Activated CD8-positive, alpha-beta memory T cell treated with anti-CD3 and anti-CD28 coated beads for 4 hours (primary cell): Measurements from ENCODE around the gene RNU6-1.

Experiments
- DNase-seq, 2 donors: peaks; one replicate each; pipeline ENCODE4 v3.0.0-alpha.2; 2020; ENCODE audit warnings: low read depth in 2 of 2

The RNU6-1 gene

GRCh38 chr15:67839929-67840748 lies at the start of gene RNU6-1:
RNU6-1 (minus strand) TSS chr15:67840045.
- DNase-seq: peak; percentile 92

DNA sequence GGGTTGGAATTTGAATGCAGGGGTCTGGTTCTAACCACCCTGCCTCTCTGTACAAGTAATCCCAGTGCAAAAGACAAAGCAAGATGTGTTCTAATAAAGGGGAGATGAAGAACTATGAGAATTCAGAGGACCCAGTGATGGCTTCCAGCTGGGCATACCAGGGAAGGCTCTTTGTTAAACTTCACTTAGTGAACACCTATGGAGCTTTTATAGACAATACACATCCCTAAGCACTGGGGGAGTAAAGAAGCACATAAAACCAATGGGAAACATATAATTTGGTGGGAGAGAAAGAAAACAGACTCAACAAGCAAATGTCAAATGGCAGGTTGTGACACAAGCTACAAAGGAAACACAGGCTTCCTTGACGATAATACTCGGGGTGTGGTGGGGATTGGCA lies 47.9 kb upstream of the RNU6-1 start:
- DNase-seq: no peak

DNA sequence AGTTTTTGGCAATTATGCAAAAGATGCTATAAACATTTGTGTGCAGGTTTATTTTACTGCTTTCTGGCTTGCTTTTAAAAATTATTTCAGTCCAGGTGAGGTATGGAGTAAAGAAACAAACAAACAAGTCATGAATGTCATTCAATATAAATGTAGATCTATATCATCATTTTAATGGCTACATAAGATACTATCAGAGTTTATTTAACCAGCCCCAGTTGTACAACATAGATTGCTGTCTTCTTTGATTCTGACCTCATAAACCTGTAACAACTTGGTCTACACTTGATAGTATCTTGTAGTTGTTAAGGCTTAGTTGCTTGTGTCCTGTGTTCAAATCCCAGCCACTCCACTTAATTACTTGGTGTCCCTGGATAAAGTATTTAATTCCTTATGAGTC lies 46.0 kb upstream of the RNU6-1 start:
- no peak for DNase-seq

GRCh38 chr15:67885175-67885523 lies 45.3 kb upstream of the RNU6-1 start:
- no peak for DNase-seq

GRCh38 chr15:67884514-67885174 lies 44.8 kb upstream of the RNU6-1 start:
- peak; percentile 25 to 27 for DNase-seq

GRCh38 chr15:67884009-67884408 lies 44.2 kb upstream of the RNU6-1 start:
- no peak for DNase-seq

DNA sequence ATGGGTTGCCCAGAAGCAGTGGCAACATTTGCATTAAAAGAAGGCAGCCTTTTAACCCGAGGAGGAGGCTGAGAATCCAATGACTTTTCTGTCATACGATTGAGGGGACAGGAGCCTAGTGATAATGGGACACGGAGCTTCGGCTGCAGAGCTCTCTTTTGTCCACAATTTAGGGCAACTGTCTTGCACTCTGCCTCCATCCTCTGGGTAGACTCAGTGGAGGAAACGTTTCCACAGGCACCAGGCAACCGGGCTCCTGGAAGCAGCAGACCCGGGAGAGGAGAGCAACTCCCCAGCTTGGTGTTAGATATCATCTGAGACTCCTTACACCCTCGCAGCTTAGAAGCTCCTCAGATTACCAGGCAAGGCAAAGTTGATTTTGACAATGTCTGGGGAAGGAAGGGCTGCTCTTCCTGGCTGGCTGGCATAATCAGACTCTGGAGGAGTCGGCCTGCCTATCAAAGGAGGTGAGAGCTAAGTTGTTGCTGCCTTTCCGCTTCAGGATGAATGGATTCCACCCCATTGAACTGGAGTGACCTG lies 43.5 kb upstream of the RNU6-1 start:
- DNase-seq: no peak

DNA sequence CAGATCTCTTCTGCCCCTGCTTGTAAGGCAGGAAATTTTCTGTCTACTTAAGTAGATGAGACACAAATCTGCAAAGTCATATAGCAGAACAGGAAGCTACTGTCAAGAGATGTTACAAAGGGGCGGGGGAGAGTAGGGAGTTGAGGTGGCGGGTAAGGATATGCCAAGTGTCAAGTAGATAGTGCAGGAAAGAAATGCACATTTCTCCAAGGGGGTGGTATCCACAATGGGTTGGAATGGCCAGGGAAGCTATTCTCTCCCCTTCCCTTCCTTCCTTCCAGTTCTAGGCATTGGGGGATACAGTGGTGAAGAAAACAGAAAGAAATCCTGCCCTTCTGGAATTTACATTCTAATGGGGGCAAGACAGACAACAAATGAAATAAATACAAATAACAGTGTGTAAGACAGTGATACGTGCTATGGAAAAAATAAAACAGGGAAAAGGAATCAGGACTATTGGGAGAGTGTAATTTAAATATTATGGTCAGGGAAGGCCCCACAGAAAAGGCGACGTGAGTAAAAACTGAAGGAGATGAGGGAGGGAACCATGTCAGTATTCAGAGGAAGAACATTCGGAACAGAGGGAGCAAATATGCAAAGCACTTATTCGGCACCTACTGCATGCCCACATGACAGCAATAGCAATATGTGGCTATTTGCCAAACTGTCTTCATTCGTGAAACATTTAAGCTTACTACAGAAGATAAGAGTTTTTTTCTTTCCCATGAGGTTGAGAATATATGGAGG lies 42.8 kb upstream of the RNU6-1 start:
- DNase-seq: no peak

DNA sequence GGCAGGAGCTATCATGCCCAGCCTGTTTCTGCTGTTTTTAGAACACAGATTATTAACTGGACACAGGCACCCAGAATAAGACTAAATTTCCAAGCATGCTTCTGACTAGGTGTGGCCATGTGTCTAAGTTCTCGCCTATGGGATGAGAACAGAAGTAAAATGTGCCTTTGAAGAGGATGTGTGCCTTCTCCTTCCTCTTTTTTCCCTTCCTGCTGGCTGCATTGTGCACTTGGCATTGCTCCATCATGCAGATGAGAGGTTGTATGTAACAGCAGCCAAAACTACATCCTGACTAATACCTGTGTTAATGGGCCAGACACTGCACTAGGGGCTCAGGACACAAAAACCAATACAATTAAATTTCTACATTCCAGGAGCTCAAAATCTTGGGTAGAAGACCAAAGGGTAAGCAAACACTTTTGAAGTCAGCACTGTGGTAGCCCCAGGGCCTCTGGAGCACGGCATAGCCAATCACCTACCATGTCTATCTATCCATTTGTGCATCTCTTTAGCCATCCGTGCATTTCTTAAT lies 40.9 kb upstream of the RNU6-1 start:
- no peak for DNase-seq

DNA sequence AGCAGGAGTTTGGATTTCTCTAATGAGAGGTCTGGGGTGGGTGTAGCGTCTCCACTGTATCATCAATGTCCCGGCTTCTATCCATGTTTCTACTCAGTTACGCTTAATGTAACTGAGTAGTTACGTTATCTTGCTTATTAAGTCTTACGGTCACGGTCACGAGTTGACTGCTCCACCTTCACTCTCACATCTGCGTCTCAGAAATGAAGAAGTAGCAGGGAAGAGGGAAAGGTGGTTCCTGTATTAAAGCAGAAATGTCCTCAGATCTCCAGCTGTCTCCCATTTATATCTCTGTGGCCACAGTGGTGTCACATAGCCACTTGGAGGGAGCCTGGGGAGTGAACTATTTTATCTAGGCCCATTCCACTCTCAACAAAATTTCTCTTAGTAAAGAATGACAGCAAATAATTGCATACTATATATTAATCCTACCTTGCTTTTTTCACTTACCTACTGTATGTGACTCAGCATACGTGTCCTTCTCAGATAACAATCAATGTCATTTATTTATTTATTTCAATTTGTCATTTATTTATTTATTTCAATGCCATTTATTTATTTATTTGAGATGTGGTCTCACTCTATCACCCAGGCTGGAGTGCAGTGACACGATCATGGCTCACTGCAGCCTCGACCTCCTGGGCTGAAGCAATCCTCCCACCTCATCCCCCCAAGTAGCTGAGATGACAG lies 39.7 kb upstream of the RNU6-1 start:
- DNase-seq: no peak

- no peak for DNase-seq
These were observed 38.9 kb upstream of the RNU6-1 start for GRCh38 chr15:67878712-67879206.

- no peak for DNase-seq
These were observed 33.9 kb upstream of the RNU6-1 start for GRCh38 chr15:67873777-67874176.

DNA sequence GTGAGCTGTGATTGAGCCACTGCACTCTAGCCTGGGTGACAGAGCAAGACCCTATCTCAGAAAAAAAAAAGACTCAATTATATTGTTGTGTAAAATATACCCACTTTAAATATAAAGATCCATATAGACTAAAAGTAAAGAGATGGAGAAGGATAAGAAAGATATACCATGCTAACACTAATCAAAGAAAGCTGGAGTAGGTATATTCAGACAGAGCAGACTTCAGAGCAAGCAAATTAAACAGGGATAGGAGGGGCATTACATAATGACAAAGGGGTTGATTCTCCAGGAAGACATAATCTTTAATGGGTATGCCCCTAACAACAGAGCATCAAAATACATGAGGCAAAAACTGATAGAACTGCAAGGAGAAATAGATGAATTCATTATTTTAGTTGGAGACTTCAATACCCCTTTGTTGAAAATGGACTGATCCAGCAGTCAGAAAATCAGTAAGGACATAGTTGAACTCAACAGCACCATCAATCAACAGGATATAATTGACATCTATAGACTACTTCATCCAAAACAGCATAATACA lies 31.1 kb upstream of the RNU6-1 start:
- DNase-seq: no peak

DNA sequence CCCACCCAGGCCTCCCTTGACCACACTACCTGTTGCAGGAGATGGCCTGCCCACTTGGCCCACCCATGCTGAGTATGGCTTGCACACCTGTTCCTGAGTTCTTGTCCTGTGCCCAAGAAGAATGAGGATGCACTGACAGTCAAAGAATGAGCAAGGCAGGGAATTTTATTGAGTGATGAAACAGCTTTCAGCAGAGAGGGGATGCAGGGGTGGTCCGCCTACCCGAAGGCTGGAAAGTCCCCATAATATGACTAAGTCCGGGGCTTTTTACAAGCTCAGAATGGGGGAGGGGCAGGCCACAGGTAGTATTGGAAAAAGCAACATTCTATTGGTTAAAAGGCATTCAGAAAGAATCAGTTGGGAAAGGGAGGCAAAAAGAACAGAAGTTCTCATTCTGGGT lies 29.9 kb upstream of the RNU6-1 start:
- DNase-seq: no peak

DNA sequence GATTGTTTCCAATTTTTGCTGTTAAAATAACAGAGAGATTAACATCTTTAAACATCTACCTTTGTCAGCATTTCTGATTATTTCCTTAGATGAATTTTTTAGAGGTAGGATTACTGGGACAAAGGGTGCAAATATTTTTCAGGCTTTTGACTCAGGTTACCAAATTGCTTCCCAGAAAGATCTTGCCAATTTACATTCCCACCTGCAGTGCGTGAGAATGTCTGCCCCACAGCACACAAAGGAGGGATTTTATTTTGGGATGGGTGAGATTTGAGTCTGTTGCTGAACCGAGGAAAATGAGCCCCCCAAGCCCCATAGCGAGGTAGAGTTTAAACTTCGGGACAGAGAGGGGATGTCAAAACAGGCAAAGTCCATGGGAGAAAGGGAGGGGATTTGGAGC lies 25.9 kb upstream of the RNU6-1 start:
- no peak for DNase-seq

- no peak for DNase-seq
These were observed 25.5 kb upstream of the RNU6-1 start for GRCh38 chr15:67865331-67865730.

DNA sequence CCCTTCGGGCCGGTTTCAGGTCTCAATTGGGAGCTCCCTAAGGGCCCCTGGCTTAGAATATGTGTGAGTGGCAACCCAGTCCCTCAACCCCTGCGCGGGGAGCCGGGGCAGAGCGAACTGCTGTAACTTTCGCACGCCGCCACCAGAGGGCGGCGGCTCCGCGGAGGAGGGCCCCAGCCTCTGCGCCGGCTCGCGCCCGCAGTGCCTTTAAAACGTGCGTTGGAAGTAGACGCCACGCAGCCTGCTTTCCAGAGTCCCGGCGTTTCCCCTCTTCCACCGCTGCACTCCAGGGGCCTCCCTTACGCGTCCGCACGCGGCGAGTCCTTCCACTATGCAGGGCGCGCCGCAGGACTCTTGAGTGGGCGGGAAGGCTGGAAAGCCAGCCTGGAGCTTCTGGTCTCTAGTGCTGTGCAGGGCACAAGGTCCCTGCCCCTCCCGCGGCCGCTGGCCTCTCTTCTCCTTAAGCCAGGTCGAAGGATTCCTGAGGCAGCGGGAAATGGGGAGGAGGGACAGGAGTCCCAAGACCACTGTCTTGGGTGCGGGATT lies 23.7 kb upstream of the RNU6-1 start:
- peak in 1 of 2 donors; percentile 47 for DNase-seq

DNA sequence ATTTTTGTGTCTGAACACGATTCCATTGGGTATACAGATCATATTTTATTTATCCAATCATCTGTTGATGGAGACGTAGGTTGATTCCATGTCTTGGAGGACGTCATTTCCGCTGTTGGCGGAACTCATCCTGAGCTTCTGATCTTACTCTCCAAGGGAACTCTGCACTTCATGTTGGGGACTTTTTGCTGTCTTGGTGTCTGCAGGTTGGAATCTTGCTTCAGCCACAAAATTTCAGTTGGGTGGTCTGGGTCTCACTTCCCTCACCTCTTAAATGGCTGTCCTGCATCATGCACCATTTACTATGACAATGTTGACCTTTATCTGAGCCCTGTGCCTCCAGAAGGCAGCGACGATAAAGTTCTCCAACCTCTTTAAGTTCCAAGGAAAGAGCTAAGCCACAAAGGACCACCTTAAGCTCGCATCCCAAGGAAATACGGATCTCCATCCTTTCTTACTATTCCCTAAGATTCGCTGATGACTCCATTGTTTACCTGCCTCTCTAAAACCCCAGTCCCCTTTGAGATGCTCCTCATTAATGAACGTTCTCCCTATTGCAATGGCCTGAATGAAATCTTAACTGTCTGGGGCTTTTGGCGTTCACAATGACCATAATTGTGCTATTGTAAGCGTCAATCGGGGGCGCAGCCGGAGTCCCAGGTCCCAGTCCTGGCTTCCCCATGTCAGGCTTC lies 23.1 kb upstream of the RNU6-1 start:
- no peak for DNase-seq

- no peak for DNase-seq
These were observed 22.1 kb upstream of the RNU6-1 start for GRCh38 chr15:67861983-67862382.

- DNase-seq: no peak
These were observed 19.6 kb upstream of the RNU6-1 start for GRCh38 chr15:67859331-67859946.
